Memory B cell (primary cell): ENCODE results near the gene MRPL50.

ENCODE experiments used
- ATAC-seq: fragments of 150-1000 bp; cut with Tn5 transposase; 2 replicates; pipeline ENCODE4 v1.10.0; 2021; ENCODE audit warnings: low read depth, mild to moderate bottlenecking, moderate library complexity
- DNase-seq, 2 donors: peaks; one replicate each; pipeline ENCODE4 v3.0.0; 2022; ENCODE audit warnings: low spot score in 2 of 2
- H3K27ac Mint-ChIP-seq: one replicate; pipeline ENCODE4 v1.8.0; 2022; ENCODE audit warnings: mild to moderate bottlenecking, moderate library complexity, mixed read lengths
- H3K27me3 Mint-ChIP-seq: one replicate; pipeline ENCODE4 v1.8.0; 2022; ENCODE audit warnings: mixed read lengths
- H3K36me3 Mint-ChIP-seq: one replicate; pipeline ENCODE4 v1.8.0; 2022; ENCODE audit warnings: mild to moderate bottlenecking, mixed read lengths
- H3K4me1 Mint-ChIP-seq: one replicate; pipeline ENCODE4 v1.8.0; 2022; ENCODE audit warnings: mixed read lengths
- H3K4me3 Mint-ChIP-seq: one replicate; pipeline ENCODE4 v1.8.0; 2022; ENCODE audit warnings: mild to moderate bottlenecking, moderate library complexity, mixed read lengths
- H3K9me3 Mint-ChIP-seq: one replicate; pipeline ENCODE4 v1.8.0; 2022; ENCODE audit warnings: mixed read lengths

MRPL50 gene

GRCh38 chr9:101429736-101430135, 31.3 kb upstream of the MRPL50 start:
- H3K9me3 Mint-ChIP-seq: peaks cover 4% of the 10 kb centered on the region
- H3K27me3 Mint-ChIP-seq: no peaks in the 10 kb centered on the region
- no peak overlapping the region for H3K4me3 Mint-ChIP-seq
- H3K36me3 Mint-ChIP-seq: no peaks in the 10 kb centered on the region
- ATAC-seq: no peak
- peaks cover 11% of the 10 kb centered on the region for H3K4me1 Mint-ChIP-seq
- no peak for DNase-seq
- no peak overlapping the region for H3K27ac Mint-ChIP-seq

DNA sequence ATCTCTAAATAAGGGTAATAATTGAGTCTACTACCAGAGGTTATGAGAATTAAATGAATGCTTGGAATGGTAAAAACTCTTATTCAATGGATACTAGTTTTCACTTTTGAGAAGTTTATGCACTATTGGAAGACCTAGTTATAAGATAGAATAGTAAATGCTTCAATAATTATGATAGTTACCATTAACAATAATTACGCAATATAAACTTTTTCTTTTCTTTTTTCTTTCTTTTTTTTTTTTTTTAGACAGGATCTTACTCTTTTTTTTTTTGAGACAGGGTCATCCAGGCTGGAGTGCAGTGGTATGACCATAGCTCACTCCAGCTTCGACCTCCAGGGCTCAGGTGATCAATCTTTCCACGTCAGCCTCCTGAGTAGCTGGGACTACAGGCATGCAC, 30.5 kb upstream of the MRPL50 start:
- Mint-ChIP-seq H3K4me1 (peaks cover 9% of the 10 kb centered on the region), H3K4me3 (no peak overlapping the region), H3K9me3 (peaks cover 5% of the 10 kb centered on the region), H3K36me3 (no peaks in the 10 kb centered on the region), H3K27me3 (no peaks in the 10 kb centered on the region), H3K27ac (peak overlapping the region; percentile 88)
- no peak for ATAC-seq
- no peak for DNase-seq

DNA sequence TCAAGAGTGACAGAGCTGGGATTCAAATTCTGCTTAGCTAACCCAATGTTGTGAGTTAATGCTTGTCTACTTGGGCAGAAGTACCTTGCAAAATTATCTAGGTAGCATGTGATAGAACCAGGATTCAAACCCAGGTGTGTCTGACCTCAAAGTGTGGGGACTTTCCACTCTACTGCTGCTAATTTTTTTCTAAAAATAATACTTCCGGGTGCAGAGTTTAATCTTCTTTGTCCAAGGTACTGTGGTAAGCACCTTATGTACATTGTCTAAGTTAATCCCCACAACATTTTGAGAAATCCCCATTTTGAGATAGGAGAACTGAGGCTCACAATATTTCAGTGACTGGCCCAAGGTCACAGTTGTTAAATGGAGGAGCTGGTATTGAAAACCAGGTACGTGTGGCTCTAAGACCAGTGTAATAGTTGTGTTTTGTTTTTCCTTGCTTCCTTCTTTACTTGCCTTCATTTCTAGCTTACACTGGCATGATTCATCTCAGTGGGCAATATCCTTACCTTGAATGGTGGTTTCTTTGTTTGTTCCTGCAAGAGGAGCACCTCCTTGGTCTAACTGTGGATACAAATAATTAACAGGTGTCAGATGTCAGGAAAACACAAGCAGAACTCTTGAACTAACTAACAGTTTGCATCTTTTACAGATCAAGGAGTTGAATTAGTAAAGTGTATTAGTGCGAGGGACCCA, 29.7 kb upstream of the MRPL50 start:
- Mint-ChIP-seq H3K27ac (peak overlapping the region; percentile 88), H3K4me3 (no peak overlapping the region), H3K4me1 (peaks cover 9% of the 10 kb centered on the region), H3K9me3 (peaks cover 8% of the 10 kb centered on the region), H3K36me3 (peaks cover 5% of the 10 kb centered on the region), H3K27me3 (no peaks in the 10 kb centered on the region)
- peak in 1 of 2 donors; percentile 17 for DNase-seq
- ATAC-seq: peak; percentile 88

DNA sequence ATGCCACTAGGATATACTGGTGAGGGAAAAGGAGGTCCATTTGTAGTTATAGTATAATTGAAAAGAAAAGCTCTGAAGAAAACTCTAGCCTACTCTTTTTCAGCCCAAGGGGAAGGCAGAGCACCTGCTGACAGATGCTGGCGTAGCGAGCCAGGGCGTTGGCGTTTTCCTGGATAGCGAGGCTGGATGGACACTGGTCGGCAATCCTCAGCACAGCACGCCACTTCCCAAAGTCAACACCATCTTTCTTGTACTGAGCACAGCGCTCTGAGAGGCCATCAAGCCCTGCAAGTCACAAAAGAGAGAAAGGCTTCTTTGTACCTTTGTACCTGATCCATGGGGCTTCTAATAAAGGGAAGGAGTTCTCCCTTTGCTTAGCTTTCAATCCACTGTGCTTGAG, 28.9 kb upstream of the MRPL50 start:
- Mint-ChIP-seq H3K9me3 (peaks cover 8% of the 10 kb centered on the region), H3K27ac (peak overlapping the region; percentile 88), H3K4me1 (peaks cover 9% of the 10 kb centered on the region), H3K27me3 (no peaks in the 10 kb centered on the region), H3K4me3 (no peak overlapping the region), H3K36me3 (peaks cover 5% of the 10 kb centered on the region)
- no peak for DNase-seq
- no peak for ATAC-seq

GRCh38 chr9:101421653-101422065, 23.2 kb upstream of the MRPL50 start:
- peaks cover 7% of the 10 kb centered on the region for H3K4me1 Mint-ChIP-seq
- H3K4me3 Mint-ChIP-seq: no peak overlapping the region
- H3K27me3 Mint-ChIP-seq: no peaks in the 10 kb centered on the region
- H3K36me3 Mint-ChIP-seq: peaks cover 22% of the 10 kb centered on the region
- peaks cover 15% of the 10 kb centered on the region for H3K9me3 Mint-ChIP-seq
- DNase-seq: no peak
- H3K27ac Mint-ChIP-seq: no peak overlapping the region
- no peak for ATAC-seq

- H3K9me3 Mint-ChIP-seq: peaks cover 17% of the 10 kb centered on the region
- peaks cover 7% of the 10 kb centered on the region for H3K4me1 Mint-ChIP-seq
- H3K27ac Mint-ChIP-seq: no peak overlapping the region
- no peaks in the 10 kb centered on the region for H3K27me3 Mint-ChIP-seq
- no peak for ATAC-seq
- H3K4me3 Mint-ChIP-seq: no peak overlapping the region
- peaks cover 26% of the 10 kb centered on the region for H3K36me3 Mint-ChIP-seq
- DNase-seq: no peak
Observed at GRCh38 chr9:101419863-101420262, 21.4 kb upstream of the MRPL50 start.

- Mint-ChIP-seq H3K27me3 (no peaks in the 10 kb centered on the region), H3K36me3 (peaks cover 31% of the 10 kb centered on the region), H3K4me3 (no peak overlapping the region), H3K4me1 (peaks cover 7% of the 10 kb centered on the region), H3K27ac (no peak overlapping the region), H3K9me3 (peaks cover 20% of the 10 kb centered on the region)
- no peak for DNase-seq
- no peak for ATAC-seq
Observed at GRCh38 chr9:101418518-101419430, 20.4 kb upstream of the MRPL50 start.

DNA sequence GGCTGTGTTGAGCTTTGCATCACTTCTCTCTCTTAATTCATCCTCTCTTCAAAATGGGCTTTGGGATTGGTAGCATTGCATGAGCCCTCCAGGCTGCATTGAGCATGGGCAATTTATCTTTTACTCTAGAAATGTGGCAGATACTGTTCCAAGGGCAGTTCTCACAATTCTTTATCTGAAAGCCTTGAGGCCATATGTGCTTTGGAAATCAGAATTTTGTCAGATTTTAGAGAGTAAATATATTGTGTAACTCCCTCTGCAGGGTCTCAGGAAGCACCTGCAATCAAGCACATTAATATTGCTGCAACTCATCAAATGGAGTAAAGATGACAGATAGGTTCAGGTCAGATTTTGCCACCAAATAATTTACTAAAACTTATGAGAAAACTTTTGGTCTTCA, 19.6 kb upstream of the MRPL50 start:
- peaks cover 24% of the 10 kb centered on the region for H3K9me3 Mint-ChIP-seq
- no peak overlapping the region for H3K4me3 Mint-ChIP-seq
- no peak for DNase-seq
- H3K36me3 Mint-ChIP-seq: peaks cover 33% of the 10 kb centered on the region
- no peak for ATAC-seq
- H3K4me1 Mint-ChIP-seq: peaks cover 7% of the 10 kb centered on the region
- no peak overlapping the region for H3K27ac Mint-ChIP-seq
- H3K27me3 Mint-ChIP-seq: no peaks in the 10 kb centered on the region

GRCh38 chr9:101417389-101417788, 19.0 kb upstream of the MRPL50 start:
- H3K4me1 Mint-ChIP-seq: peaks cover 7% of the 10 kb centered on the region
- H3K27me3 Mint-ChIP-seq: no peaks in the 10 kb centered on the region
- H3K4me3 Mint-ChIP-seq: no peak overlapping the region
- H3K27ac Mint-ChIP-seq: no peak overlapping the region
- peaks cover 37% of the 10 kb centered on the region for H3K36me3 Mint-ChIP-seq
- ATAC-seq: no peak
- peaks cover 27% of the 10 kb centered on the region for H3K9me3 Mint-ChIP-seq
- no peak for DNase-seq

- ATAC-seq (no peak), DNase-seq (no peak)
- Mint-ChIP-seq H3K4me3 (no peak overlapping the region), H3K27ac (no peak overlapping the region), H3K36me3 (peaks cover 35% of the 10 kb centered on the region), H3K9me3 (peaks cover 31% of the 10 kb centered on the region), H3K27me3 (no peaks in the 10 kb centered on the region), H3K4me1 (peaks cover 7% of the 10 kb centered on the region)
Observed at GRCh38 chr9:101415578-101415977, 17.2 kb upstream of the MRPL50 start.

GRCh38 chr9:101414839-101415238, 16.4 kb upstream of the MRPL50 start:
- no peak for ATAC-seq
- no peak overlapping the region for H3K4me3 Mint-ChIP-seq
- H3K27ac Mint-ChIP-seq: no peak overlapping the region
- no peak for DNase-seq
- peaks cover 7% of the 10 kb centered on the region for H3K4me1 Mint-ChIP-seq
- no peaks in the 10 kb centered on the region for H3K27me3 Mint-ChIP-seq
- H3K9me3 Mint-ChIP-seq: peaks cover 31% of the 10 kb centered on the region
- H3K36me3 Mint-ChIP-seq: peaks cover 35% of the 10 kb centered on the region

DNA sequence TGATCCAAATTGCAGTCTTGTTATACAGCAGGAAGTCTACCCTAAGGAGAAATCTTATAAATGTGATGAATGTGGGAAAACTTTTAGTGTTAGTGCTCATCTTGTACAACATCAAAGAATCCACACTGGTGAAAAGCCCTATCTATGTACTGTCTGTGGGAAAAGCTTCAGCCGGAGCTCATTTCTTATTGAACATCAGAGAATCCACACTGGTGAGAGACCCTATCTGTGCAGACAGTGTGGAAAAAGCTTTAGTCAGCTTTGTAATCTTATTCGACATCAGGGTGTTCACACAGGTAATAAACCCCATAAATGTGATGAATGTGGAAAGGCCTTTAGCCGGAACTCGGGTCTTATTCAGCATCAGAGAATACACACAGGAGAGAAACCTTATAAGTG, 10.7 kb upstream of the MRPL50 start:
- H3K9me3 Mint-ChIP-seq: peaks cover 30% of the 10 kb centered on the region
- peaks cover 59% of the 10 kb centered on the region for H3K36me3 Mint-ChIP-seq
- H3K27ac Mint-ChIP-seq: no peak overlapping the region
- H3K27me3 Mint-ChIP-seq: no peaks in the 10 kb centered on the region
- H3K4me3 Mint-ChIP-seq: no peak overlapping the region
- ATAC-seq (no peak), DNase-seq (no peak)
- H3K4me1 Mint-ChIP-seq: peaks cover 4% of the 10 kb centered on the region

- no peak for ATAC-seq
- Mint-ChIP-seq H3K36me3 (peaks cover 61% of the 10 kb centered on the region), H3K4me1 (peaks cover 7% of the 10 kb centered on the region), H3K9me3 (peaks cover 30% of the 10 kb centered on the region), H3K27me3 (no peaks in the 10 kb centered on the region), H3K4me3 (no peak overlapping the region), H3K27ac (no peak overlapping the region)
- DNase-seq: no peak
Observed at GRCh38 chr9:101408374-101409078, 10.1 kb upstream of the MRPL50 start.
